ENCODE data around the gene SLC43A2.

The SLC43A2 gene

DNA sequence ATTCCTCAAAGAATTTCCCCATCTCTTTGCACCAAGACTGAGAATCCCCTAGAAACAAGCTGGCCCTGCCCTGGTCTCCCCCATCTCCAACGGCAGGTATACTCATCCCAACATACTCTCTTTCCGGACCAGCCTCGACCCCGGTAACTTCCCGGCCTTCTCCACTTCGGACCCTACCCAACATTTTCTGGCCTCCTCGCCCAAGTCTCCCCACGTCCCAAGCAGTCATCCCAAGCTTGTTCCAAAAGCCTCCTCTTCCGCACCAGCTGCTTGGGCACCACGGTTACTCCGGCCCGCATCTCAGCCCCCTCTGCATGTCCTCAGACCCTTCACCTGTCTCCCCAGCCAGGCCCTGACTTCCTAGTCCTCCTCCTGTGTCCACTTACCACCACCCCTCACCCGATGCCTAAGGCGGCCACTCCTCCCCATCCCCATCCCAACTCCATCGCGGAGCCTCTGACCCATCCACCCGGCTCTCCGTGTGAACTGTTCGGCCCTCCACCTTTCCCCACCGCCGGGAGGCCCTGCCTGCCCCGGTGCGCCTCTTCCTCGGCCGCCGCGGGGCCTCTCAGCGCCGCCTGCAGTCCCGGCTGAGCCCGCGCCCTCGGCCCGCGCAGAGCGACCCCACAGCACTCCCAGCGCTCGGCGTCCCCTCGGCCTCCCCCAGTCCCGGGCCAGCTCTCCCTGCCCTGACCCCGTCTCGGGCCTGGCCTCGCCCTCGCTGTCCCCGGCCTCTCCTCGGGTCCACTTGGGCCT is 67.0 kb downstream of the SLC43A2 start:
- DNase-seq: no peak

DNA sequence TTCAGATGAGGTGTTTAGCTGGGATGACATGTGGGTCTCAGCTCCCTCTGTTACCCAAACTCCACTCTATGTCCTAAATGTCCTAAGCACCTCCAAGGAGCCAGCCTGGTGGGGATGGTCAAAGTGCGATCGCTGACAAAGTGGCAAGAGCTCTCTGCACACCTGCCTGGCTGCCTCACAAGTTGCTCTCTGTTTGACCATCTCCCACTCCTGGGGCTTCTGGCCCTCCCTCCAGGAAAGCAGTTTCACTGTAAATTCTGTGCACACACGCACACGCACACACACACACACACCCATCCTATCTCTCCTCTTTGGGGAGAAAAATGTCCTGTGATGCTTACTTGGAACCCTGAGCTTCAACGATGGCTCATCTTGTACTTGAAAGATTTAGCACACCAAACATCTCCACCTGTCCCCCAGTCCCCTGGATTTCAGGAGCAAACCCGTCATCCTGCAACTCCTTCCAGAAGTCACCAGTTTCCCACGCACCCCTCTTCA is 67.7 kb downstream of the SLC43A2 start:
- DNase-seq: no peak

DNA sequence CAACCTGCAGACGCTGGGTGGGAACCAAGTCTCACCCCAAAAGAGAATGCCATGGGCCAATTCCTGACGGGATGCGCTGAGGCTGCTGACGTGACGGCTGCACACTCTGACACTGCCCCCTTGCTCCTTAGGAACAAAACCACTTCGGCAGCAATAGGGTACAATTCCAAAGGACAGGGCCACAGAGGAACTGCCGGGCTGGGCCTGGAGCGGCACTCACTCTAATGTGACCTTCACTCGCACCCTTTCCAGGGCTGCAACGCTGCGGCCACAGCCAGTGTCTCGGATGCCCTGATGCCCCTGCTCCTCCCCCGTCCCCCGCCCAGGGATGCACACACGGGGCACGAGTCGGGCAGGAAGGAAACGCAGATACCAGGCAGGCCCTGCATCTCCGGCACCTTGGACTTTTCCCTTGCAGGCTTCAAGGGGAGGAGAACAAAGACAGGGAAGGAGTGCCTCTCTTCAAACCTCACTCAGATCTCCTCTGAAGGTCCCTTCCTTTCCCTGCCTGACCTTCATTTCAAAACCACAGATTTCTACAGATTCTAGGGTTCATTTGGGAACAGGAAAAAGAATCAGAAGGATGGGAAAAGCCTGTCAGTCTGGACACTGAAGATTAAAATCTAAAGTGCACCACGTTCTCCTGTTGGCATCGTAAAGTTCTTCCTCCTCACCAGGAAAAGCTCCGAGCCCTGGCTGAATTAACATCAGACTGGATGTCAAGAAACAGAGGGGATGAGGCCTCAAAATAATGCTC is 68.4 kb downstream of the SLC43A2 start:
- DNase-seq: no peak

DNA sequence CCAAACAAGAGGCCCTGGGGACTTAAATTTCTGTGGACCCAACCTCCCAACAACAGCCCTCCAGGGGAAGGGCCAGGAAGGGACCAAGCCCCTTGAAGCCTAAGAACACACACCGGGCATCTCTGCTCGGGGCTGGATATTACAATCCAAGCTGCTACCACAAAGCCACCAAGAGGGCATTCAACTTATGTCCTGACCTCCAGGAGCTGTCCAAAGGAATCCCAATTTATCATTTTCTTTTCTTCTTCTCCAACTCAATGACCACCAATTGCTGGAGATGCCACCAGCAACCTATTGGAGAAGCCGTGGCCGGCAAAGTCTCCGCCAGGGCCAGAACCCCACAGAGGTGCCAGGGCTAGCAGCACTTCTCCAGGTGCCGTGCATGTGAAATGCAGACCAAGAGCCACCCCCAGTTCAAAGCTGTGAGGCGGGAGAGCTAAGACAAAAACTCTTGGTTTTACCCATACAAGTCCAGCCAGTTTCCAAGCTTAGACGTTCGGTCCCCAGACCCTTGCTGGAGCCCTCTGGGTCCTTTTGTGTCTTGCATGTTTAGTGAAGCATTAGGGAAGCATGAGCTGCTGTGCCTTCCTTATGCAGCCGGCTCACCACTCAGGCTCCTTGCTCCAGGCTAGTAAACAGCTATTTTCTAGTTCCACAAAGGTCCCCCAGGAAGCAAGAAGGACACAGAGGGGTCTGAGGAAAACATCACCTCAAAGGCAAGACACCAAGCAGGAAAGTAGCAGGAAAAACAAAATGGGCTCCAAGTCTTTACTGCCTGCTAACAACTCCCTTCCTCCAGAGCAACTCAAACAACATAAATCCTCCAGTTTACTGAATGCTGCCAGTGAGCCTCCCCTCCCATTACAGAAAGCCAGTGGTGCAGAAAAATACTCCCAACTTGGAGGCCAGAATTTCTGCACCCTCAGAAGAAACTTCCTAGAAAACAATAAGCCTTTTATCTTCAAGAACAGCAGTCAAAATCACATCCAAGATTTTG is 69.3 kb downstream of the SLC43A2 start:
- DNase-seq: no peak

DNA sequence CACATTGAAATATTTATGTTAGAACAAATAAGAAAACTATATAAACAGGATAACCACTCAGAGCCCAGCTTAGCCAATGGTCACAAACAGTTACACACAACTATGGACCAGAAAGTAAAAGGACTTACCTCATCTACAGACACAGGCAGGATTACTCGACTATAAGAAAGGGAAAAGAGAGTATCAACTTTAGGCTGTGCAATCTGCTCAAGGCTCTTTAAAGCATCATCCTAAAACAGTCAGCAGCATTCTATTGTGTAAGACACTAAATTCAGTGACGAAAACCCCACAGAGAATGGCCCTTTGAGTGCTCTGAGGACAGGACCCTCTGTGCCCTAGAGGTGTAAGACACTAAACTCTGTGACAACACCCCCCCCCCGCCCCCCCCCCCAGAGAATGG is 70.2 kb downstream of the SLC43A2 start:
- DNase-seq: no peak

DNA sequence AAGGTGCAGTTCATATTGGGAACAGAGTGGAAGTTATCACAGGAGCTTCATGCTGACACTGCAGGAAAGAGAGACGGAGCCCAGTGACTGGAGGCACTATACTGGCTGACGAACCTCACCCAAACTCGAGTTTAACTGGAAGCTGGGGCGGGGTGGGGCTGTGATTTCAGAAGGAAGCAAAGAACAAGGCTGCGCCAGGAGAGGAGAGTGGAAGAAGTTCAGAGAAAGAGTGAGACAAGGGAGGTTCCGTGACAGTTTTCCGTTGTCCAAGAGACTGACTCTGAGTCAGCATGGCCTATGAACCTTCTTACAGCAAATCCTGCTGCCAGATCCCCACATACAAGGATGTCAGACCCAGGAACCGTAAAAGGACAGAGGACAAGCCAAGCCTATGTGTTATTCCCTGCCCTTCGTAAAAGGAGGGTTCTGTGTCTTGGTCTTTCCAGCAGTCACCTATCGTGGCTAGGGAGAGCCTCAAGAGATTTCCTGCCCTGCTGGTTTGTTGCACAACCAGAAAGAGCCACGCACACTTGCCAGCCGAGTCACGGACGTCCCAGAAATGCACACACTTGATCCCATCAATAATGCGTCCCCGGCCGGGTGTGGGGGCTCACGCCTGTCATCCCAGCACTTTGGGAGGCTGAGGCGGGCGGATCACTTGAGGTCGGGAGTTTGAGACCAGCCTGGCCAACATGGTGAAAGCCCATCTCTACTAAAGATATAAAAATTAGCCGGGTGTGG is 71.1 kb downstream of the SLC43A2 start:
- DNase-seq: no peak

DNA sequence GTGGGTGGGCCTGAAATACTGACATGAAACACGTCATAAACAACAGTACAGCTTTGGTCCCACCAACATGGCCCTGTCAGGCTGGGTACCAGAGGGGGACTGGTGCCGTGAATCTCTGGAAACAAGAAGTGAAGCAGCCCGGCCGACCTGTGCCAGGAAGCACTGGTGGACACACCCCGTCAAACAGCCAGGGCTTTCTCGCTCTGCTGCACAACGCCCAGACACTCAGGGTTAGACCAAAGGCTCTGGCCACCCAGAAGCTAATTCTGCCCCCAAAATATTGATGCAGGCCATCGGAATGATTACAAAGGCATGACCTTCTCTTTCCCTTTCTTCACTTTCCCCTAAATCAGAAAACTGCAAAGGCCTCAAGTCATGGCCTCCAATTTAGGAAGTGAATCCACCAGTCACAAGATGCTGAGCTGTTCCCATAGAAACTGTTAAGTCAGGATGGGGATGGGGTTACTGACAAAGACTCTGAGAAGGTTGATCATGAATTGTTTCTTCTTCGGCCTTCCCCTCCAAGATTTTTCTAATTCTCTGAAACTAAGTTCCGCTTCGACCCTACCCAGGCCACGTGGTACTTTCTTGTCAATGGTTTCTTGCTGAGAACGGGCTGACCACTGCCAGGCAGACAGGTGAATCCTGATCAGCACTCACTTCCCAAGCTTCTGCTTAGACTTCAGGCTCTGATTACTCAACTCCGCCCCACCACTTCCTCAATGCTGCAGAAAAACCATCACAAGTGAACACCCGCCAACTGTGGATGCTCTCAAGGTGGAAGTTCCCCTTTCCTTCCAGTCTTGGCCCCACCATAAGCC is 72.8 kb downstream of the SLC43A2 start:
- DNase-seq: no peak

DNA sequence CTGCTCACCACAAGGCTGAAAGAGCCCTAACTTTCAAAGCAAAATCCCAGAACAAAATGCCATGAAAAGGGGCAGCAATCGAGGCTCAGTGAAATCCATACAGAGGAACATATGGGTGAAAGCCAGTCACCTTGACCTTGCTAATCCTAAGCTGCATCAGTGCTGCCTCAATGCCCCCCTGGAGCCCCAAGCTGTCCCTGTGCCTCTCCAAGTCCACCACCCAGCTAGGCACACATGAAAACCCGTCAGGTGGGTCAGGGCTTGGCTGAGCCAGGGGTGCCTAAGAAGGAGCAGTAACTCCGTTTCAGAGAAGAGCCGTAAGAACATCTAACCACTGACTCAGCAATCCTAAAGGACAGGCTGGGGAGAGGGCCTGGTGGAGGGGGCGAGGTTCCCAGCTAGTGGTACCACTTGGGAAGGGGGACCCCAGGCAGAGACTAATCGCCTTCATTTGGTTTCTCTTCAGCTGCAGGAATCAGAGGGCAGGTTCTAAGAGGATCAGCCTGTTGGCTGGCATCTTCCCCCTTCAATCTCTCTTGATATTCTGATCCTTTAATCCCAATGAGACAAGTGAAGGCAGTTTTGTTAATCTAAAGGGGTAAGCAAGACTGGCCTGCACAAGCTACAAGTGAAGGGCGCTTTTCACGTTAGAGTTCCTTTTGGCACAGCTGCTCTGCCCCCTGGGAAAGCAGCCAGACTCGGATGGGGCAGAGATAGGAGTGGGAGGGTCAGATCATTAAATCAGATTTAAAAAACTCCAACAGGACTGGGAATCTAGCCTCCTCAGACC is 73.7 kb downstream of the SLC43A2 start:
- no peak for DNase-seq

DNA sequence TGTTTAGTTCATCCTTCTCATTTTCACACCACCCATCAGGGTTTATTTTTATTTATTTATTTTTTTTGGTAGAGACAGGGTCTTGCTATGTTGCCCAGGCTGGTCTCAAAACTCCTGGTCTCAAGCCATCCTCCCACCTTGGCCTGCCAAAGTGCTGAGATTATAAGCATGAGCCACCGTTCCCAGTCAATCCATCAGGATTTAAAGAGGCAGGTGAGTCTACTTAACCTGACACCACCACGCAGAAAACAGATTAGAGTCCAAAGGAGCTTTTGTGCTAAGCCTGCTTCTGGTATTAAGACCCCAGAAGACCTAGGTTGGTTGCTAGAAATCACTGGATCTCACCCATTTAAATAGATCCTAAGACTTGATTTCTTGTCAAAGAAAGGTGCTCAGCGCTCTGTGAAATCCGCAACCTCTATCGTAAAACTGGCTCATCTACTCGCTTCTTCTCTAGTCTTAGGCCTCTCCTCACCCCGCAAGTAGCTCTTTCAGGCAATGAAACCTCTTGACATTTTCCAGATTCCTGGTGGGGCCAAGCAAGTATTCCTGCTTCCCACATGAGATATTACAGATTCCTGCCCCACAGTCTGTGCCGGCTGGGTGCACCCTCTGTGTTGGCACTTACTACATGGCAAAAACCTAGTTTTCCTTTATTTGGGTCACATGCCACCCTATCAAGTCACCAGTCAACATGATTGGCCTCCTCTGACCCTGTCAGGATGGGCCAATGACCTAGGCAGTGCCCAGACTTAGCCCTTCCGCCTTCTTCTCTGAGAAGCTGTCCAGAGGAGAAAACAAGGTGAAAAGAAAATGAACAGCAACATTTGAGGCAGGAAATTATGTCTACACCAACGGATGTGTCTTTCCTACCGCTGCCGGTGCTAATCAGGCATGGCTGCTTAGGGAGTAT is 75.0 kb downstream of the SLC43A2 start:
- DNase-seq: no peak

DNA sequence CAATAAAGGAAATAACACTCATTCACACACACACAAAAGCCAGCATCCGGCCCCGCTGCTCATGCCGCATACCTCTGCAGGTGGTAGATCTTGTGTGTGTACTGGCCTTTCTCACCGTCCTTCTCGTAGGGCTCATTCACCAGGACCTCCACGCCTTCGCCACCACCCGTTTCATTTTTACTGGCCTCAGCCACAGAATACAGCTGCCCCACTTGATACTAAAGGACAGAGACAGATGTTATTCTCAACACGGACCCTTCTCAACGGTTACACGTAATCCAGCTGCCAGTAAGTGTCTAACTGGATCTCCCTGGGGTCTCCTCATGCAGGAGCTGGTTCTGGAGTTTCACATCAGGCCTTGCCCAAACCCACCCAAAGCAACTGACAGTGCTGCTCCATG is 75.7 kb downstream of the SLC43A2 start:
- DNase-seq: no peak

DNA sequence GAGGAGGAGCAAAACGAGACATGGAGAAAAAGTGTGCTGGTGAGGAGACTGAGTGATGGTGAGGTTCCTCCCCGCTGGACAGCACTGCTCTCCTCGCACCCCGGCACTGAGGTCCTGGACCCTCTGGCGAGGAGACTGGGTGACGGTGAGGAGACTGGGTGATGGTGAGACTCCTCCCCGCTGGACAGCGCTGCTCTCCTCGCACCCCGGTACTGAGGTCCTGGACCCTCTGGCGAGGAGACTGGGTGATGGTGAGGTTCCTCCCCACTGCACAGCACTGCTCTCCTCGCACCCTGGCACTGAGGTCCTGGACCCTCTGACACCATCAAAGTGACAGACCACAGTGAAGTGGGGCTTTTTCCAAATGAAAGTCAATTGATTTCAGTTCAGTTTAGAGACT is 76.9 kb downstream of the SLC43A2 start:
- DNase-seq: no peak

DNA sequence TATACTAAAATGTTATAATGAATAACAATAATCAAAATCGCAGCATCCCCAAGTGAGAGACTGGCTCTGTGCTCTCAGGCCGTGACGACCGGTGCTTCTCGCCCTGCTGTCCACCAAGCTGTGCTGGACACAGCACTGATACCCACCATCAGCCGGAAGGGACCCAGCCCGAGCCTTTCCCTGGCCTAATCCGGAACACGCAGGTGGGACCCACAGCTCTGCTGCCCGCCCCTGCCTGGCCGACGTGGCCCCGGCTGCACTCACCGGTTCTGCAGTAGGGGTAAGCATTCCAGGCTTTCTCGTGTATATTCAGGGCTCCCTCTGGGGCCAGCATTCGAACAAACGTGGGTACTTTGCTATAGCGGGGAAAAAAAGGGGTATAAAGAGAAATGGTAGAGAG is 80.6 kb downstream of the SLC43A2 start:
- no peak for DNase-seq

DNA sequence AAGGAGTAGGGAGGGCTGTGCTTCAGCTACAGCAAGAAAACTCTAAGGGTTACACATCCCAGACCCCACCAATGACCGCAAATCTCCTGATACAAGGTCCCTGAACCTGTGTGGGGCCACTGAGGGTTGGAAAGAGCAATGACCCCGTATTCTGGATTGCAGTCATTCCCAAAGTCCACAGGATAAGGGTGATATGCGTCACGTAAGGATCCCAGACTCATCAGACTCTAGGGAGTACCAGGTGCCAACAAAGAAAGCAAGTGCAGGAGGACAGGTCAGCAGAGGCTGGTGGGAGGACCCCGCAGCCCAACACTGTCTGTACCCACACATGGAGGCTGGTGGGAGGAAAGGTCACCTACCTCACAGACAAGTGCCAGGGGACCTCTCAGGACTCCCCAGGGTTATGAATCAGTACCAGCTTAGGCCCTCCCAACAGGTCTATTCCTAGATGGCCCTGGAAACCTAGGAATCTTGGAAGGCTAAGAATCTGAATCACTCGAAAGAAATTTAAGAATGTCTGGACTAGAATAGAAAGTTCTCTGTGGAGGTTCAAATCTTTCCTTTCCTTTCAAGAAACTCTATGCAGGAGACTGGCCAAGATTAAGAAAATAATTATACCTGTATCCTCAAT is 82.2 kb downstream of the SLC43A2 start:
- DNase-seq: no peak

DNA sequence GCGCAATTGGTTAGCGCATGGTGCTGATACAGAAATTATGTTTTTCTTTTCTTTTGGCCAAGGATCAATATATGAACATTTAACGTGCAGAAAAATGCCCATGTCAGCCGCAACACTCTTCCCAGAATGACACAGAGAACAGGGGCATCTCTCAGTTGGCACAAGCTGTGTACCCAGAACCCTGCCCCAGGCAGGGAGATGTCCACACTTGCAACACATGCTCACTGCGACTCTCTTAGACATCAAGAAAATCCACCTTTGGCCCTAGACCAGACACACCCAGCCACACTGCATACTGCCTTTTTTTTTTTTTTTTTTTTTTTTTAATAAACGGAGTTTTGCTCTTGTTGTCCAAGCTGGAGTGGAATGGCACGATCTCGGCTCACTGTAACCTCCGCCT is 83.0 kb downstream of the SLC43A2 start:
- no peak for DNase-seq

DNA sequence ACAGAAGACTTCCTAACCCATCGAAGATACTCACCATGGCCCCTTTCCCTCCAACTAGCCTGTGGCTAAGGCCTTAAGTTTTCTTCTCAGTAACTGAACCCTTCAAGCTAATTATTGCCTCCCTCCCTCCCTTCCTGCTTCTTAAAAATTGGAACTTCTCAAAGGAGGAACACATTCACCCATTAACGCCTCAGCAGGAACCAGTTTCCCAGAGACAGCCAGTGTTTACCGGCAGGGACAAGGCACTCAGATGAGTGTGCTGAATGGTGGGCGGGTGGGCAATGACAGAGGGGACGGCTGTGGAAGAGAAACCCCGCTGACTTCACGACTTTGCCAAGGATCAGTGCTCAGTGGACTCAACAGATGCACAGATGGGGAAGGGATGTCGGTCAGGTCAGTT is 86.3 kb downstream of the SLC43A2 start:
- DNase-seq: no peak

DNA sequence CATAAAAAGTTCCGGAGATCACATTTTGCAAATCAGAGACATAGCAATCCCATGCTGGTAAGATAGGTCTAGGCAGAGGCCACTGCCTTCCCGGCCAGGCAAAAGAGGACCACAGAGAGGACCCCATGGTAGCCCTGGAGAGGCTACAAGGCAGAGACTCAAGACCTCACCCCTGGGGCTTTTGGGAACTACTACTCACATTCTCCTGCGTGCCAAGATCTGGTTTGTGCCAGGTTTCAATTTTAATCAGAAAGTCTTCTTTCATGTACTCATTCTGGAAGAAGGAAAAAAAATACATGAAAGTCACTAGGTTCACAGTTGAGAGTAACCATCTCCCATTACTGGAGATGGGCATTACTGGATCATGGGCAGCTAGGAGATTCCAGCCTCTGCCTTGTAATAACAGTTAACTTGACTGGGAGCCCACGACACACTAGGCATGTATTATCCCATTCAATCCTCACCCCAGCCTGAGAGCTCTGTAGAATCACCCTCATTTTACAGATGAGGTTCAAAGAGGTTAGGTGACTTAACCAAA is 87.2 kb downstream of the SLC43A2 start:
- no peak for DNase-seq

DNA sequence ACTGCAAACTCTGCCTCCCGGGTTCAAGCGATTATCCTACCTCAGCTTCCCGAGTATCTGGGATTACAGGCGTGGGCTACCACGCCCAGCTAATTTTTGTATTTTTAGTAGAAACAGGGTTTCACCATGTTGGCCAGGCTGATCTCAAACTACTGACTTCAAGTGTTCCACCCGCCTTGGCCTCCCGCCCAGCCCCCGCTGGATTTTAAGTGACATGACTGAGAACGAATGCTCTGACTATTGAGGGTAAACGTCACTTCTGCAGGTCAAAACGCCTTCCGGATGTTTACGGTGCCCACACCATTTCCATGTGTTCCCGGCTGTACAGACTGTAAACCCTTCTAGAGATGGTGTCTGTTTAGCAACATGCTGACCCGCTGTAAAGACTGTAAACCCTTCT is 88.8 kb downstream of the SLC43A2 start:
- DNase-seq: no peak

DNA sequence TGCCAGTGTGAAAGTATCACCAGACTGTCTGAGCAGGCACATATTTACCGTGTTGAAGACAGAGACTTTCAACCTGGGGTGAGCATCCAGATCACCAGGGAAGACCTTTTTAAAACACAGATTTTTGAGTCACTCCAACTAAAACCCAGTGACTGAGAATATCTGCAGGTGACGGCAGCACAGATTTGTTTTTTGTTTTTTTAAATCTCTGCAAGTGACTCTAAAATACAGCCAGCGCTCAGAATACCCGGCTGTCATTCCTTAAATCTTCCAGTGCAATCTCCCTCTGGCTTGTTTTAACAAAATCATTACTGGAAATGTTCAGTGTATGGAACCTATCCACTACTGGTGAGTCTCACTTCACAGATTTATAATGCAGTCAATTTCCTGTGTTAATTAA is 92.9 kb downstream of the SLC43A2 start:
- no peak for DNase-seq

Data from NCI-H2171 treated with DMSO at 0.1 percent for 48 hours (cell line).